MCF 10A (cell line): ENCODE data around the gene SLC14A1. TPM values are rescaled to one million over a fixed set of nuclear protein-coding genes. Genes with fewer than 3 reads are reported as not detected.
"Not testable (repeated sequence)": the region's sequence is repeated elsewhere in the genome, so short reads cannot be mapped to it uniquely, and the experiment has no call there.

Source experiments
- BruUV-seq: library from RNA; stranded (reverse); fragments of 400-500 nt; replicated peaks from 2 replicates; lab custom pipeline; 2021; lab: Mats Ljungman, UMichigan
- CTCF ChIA-PET: fragments of 300-600 bp; sonication (Branson Sonifier 250); formaldehyde crosslinking; extraction: SDS; loops from one replicate; lab custom pipeline; 2021; ENCODE audit warnings: antibody characterized with exemption, inconsistent platforms; lab: Yijun Ruan, JAX
- POLR2A ChIA-PET: fragments of 300-600, 350-650 bp; sonication (Branson Sonifier 250); formaldehyde crosslinking; extraction: SDS; loops from one replicate; lab custom pipeline; 2020; ENCODE audit warnings: antibody characterized with exemption, inconsistent platforms; lab: Yijun Ruan, JAX
- DNase-seq: peaks from one replicate; pipeline ENCODE4 v3.0.0-alpha.2; 2018; ENCODE audit not compliant: unreplicated experiment
- H3K27ac Mint-ChIP-seq: one replicate; pipeline ENCODE4 v1.8.0; 2022; ENCODE audit warnings: mild to moderate bottlenecking, low read depth, mixed read lengths; ENCODE audit not compliant: unreplicated experiment
- H3K27me3 Mint-ChIP-seq: one replicate; pipeline ENCODE4 v1.8.0; 2022; ENCODE audit warnings: mixed read lengths; ENCODE audit not compliant: insufficient read depth, unreplicated experiment
- H3K36me3 Mint-ChIP-seq: one replicate; pipeline ENCODE4 v1.8.0; 2022; ENCODE audit warnings: mild to moderate bottlenecking, moderate library complexity, mixed read lengths; ENCODE audit not compliant: insufficient read depth, unreplicated experiment
- H3K4me1 Mint-ChIP-seq: one replicate; pipeline ENCODE4 v1.8.0; 2022; ENCODE audit warnings: mixed read lengths; ENCODE audit not compliant: insufficient read depth, unreplicated experiment
- H3K4me3 Mint-ChIP-seq: one replicate; pipeline ENCODE4 v1.8.0; 2022; ENCODE audit warnings: mild to moderate bottlenecking, moderate library complexity, mixed read lengths; ENCODE audit not compliant: unreplicated experiment
- H3K9me3 Mint-ChIP-seq: one replicate; pipeline ENCODE4 v1.8.0; 2022; ENCODE audit warnings: mixed read lengths; ENCODE audit not compliant: unreplicated experiment
- CTCF ChIP-seq: fragments of 200-600 bp; IDR thresholded peaks from one replicate; pipeline ENCODE4 v1.8.0; 2022; ENCODE audit warnings: antibody characterized with exemption, mild to moderate bottlenecking; ENCODE audit not compliant: unreplicated experiment
- intact Hi-C: fragments of 100-400 bp; cut with micrococcal nuclease; formaldehyde crosslinking; loops from 2 replicates; pipeline ENCODE4 v1.14.1; 2022
- total RNA-seq: library from RNA; stranded (reverse); gene quantifications from 2 replicates; pipeline ENCODE4 v1.2.3, GENCODE V29; 2022

The SLC14A1 gene
- total RNA-seq, 1 experiment from 2014 or later = not detected

- no TSS peak for BruUV-seq
- ChIA-PET CTCF (no interaction called here), POLR2A (no interaction called here)
- no peaks in the 10 kb centered on the region for H3K27me3 Mint-ChIP-seq
- no peak for DNase-seq
- TF ChIP-seq CTCF = no peak
- intact Hi-C loops = no loop called here
- no peak overlapping the region for H3K4me3 Mint-ChIP-seq
- H3K36me3 Mint-ChIP-seq = no peaks in the 10 kb centered on the region
- peaks cover 10% of the 10 kb centered on the region for H3K4me1 Mint-ChIP-seq
- H3K27ac Mint-ChIP-seq = no peak overlapping the region
- H3K9me3 Mint-ChIP-seq = no peaks in the 10 kb centered on the region
These were observed 28.7 kb downstream of the SLC14A1 start for GRCh38 chr18:45752681-45753080.

GRCh38 chr18:45753286-45753685 is 29.3 kb downstream of the SLC14A1 start:
- H3K4me3 Mint-ChIP-seq = no peak overlapping the region
- H3K4me1 Mint-ChIP-seq = peaks cover 10% of the 10 kb centered on the region
- H3K27ac Mint-ChIP-seq = no peak overlapping the region
- no peak for DNase-seq
- no TSS peak for BruUV-seq
- ChIA-PET POLR2A (no interaction called here), CTCF (no interaction called here)
- TF ChIP-seq CTCF = no peak
- H3K36me3 Mint-ChIP-seq = no peaks in the 10 kb centered on the region
- intact Hi-C loops = no loop called here
- H3K27me3 Mint-ChIP-seq = no peaks in the 10 kb centered on the region
- no peaks in the 10 kb centered on the region for H3K9me3 Mint-ChIP-seq

- no peak for TF ChIP-seq CTCF
- peak; percentile 91 for DNase-seq
- H3K27ac Mint-ChIP-seq = no peak overlapping the region
- no peak overlapping the region for H3K4me3 Mint-ChIP-seq
- intact Hi-C loops = no loop called here
- ChIA-PET POLR2A (no interaction called here), CTCF (interaction anchor here (1.6 kb wide), 1 partner anchor 15 kb away, joined by 6 read pairs; no protein-coding TSS in a partner anchor)
- peaks cover 15% of the 10 kb centered on the region for H3K4me1 Mint-ChIP-seq
- H3K9me3 Mint-ChIP-seq = no peaks in the 10 kb centered on the region
- H3K36me3 Mint-ChIP-seq = no peaks in the 10 kb centered on the region
- BruUV-seq = no TSS peak
- H3K27me3 Mint-ChIP-seq = no peaks in the 10 kb centered on the region
These were observed 32.0 kb downstream of the SLC14A1 start for GRCh38 chr18:45755934-45756333.

- BruUV-seq = no TSS peak
- Mint-ChIP-seq H3K4me1 (peaks cover 15% of the 10 kb centered on the region), H3K4me3 (no peak overlapping the region), H3K36me3 (no peaks in the 10 kb centered on the region), H3K9me3 (no peaks in the 10 kb centered on the region), H3K27ac (no peak overlapping the region), H3K27me3 (no peaks in the 10 kb centered on the region)
- CTCF ChIA-PET = no interaction called here
- intact Hi-C loops = no loop called here
- POLR2A ChIA-PET = no interaction called here
- DNase-seq = no peak
- TF ChIP-seq CTCF = no peak
These were observed 33.0 kb downstream of the SLC14A1 start for GRCh38 chr18:45757005-45757404.

DNA sequence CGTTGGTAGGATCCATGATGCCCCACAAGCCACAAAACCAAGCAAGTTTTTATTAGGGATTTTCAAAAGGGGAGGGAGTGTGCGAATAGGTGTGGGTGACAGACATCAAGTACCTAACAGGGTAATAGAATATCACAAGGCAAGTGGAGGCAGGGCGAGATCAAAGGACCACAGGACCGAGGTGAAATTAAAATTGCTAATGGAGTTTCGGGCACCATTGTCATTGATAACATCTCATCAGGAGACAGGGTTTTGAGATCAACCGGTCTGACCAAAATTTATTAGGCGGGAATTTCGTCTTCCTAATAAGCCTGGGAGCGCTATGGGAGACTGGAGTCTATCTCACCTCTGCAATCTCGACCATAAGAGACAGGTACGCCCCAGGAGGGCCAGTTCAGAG is 33.7 kb downstream of the SLC14A1 start:
- CTCF ChIA-PET, intact Hi-C loops, DNase-seq, H3K4me3 Mint-ChIP-seq, H3K27ac Mint-ChIP-seq, H3K27me3 Mint-ChIP-seq, BruUV-seq, H3K36me3 Mint-ChIP-seq, POLR2A ChIA-PET, H3K9me3 Mint-ChIP-seq: not testable (repeated sequence)
- H3K4me1 Mint-ChIP-seq = peaks cover 15% of the 10 kb centered on the region
